Uterus (tissue), 2 donors: Measurements from ENCODE around the gene MRPL28.

Experiments used
- CTCF ChIP-seq, 4 experiments: fragments of 200-600 bp in 2 of 4; fragments of 450-650 bp in 2 of 4; sonication (generic) in 2 of 4; IDR thresholded peaks; one replicate each; pipeline ENCODE4 v1.5.1; 2016 to 2019; ENCODE audit warnings: antibody characterized with exemption in 4 of 4, mild to moderate bottlenecking in 2 of 4, moderate library complexity in 1 of 4
- POLR2A ChIP-seq, 2 donors: fragments of 450-650 bp; IDR thresholded peaks; one replicate each; pipeline ENCODE4 v1.6.1; 2016; ENCODE audit warnings: antibody characterized with exemption in 2 of 2, mild to moderate bottlenecking in 1 of 2, moderate library complexity in 1 of 2

- no peak for TF ChIP-seq CTCF (IDR thresholded peaks at IDR 0.05)
- TF ChIP-seq POLR2A (IDR thresholded peaks at IDR 0.05) = no peak
These were observed 15.3 kb downstream of the MRPL28 start for GRCh38 chr16:354971-355461.
